B cell (primary cell): ENCODE data around the gene CLDN7. TPM values are rescaled to one million over a fixed set of nuclear protein-coding genes. Genes with fewer than 3 reads are reported as not detected.
A peak's percentile ranks its signal among the peaks of the same experiment; 100 is the strongest.

Source experiments
- ATAC-seq: fragments of 200-7000 bp; cut with Tn5 transposase; one replicate; pipeline ENCODE4 v1.10.0; 2021; ENCODE audit warnings: low read depth, mild to moderate bottlenecking, moderate number of reproducible peaks, moderate library complexity
- CTCF ChIA-PET: fragments of 350-600 bp; sonication (Branson Sonifier 250); formaldehyde crosslinking; loops from one replicate; lab custom pipeline; 2021; ENCODE audit warnings: antibody characterized with exemption, inconsistent platforms; lab: Charles Lee
- POLR2A ChIA-PET: fragments of 350-600 bp; sonication (Branson Sonifier 250); formaldehyde crosslinking; loops from one replicate; lab custom pipeline; 2021; ENCODE audit warnings: antibody characterized with exemption; lab: Charles Lee
- DNase-seq: peaks from one replicate; pipeline ENCODE4 v3.0.0; 2013
- H2AFZ ChIP-seq: 2 replicates; pipeline ENCODE4 v1.6.1; 2012; ENCODE audit warnings: mild to moderate bottlenecking, low read depth, low read length; ENCODE audit not compliant: insufficient read depth, poor library complexity, severe bottlenecking
- H3K27ac ChIP-seq, 2 donors: 1 replicate in 1 of 2; 2 replicates in 1 of 2; pipeline ENCODE4 v1.5.1; 2012 to 2013; ENCODE audit warnings: low read length in 2 of 2, mild to moderate bottlenecking in 2 of 2, moderate library complexity in 1 of 2
- H3K27me3 ChIP-seq, 4 experiments: fragments of 200-600 bp in 1 of 4; sonication (generic) in 1 of 4; replicated peaks in 1 of 4; 1 replicate in 2 of 4; 2 replicates in 2 of 4; pipeline versions ENCODE4 v1.6.1 to v1.7.0; 2013 to 2016; ENCODE audit warnings: low read length in 3 of 4, mild to moderate bottlenecking in 2 of 4, mixed read lengths in 1 of 4, moderate library complexity in 1 of 4; ENCODE audit not compliant: insufficient read depth in 4 of 4, control insufficient read depth in 3 of 4; ENCODE audit errors: control extremely low read depth in 1 of 4
- H3K36me3 ChIP-seq, 2 experiments: replicated peaks in 1 of 2; 1 replicate in 1 of 2; 2 replicates in 1 of 2; pipeline versions ENCODE4 v1.6.1 to v1.7.1; 2013; ENCODE audit warnings: low read length in 1 of 2; ENCODE audit not compliant: insufficient read depth in 2 of 2, control insufficient read depth in 1 of 2; ENCODE audit errors: control extremely low read depth in 1 of 2, extremely low read depth in 1 of 2
- H3K4me1 ChIP-seq, 2 donors: fragments of 200-600 bp in 1 of 2; sonication (generic) in 1 of 2; 1 replicate in 1 of 2; 2 replicates in 1 of 2; pipeline versions ENCODE4 v1.5.1 to v1.6.1; 2013 to 2017; ENCODE audit warnings: low read length in 2 of 2; ENCODE audit not compliant: control insufficient read depth in 2 of 2, insufficient read depth in 2 of 2
- H3K4me2 ChIP-seq: replicated peaks from 2 replicates; pipeline ENCODE3; 2012; ENCODE audit warnings: mild to moderate bottlenecking, low read depth, low read length; ENCODE audit not compliant: poor library complexity, severe bottlenecking
- H3K4me3 ChIP-seq, 5 experiments: fragments of 200-600 bp in 1 of 5; sonication (generic) in 1 of 5; 1 replicate in 3 of 5; 2 replicates in 2 of 5; pipeline versions ENCODE4 v1.5.1 to v1.7.0; 2011 to 2016; ENCODE audit warnings: low read length in 4 of 5, mild to moderate bottlenecking in 4 of 5, low read depth in 2 of 5, control low read depth in 1 of 5, moderate library complexity in 1 of 5; ENCODE audit not compliant: insufficient read depth in 1 of 5; ENCODE audit errors: control extremely low read depth in 1 of 5, extremely low read depth in 1 of 5
- H3K79me2 ChIP-seq: fragments of 200-600 bp; sonication (generic); one replicate; pipeline ENCODE4 v1.6.0; 2016; ENCODE audit warnings: low read length; ENCODE audit not compliant: control insufficient read depth, insufficient read depth
- H3K9ac ChIP-seq: fragments of 200-600 bp; sonication (generic); 2 replicates; pipeline ENCODE4 v1.6.1; 2017; ENCODE audit warnings: mild to moderate bottlenecking, low read length, moderate library complexity
- H3K9me3 ChIP-seq, 3 donors: one replicate each; pipeline versions ENCODE4 v1.6.1 to v1.7.1; 2013; ENCODE audit warnings: low read length in 2 of 3; ENCODE audit not compliant: control insufficient read depth in 2 of 3, insufficient read depth in 1 of 3; ENCODE audit errors: control extremely low read depth in 1 of 3
- H4K20me1 ChIP-seq: 2 replicates; pipeline ENCODE4 v1.6.0; 2012; ENCODE audit warnings: mild to moderate bottlenecking, low read length; ENCODE audit not compliant: insufficient read depth, control insufficient read depth, poor library complexity, severe bottlenecking
- H3K27ac Mint-ChIP-seq: one replicate; pipeline ENCODE4 v1.8.0; 2021; ENCODE audit warnings: mixed read lengths
- H3K27me3 Mint-ChIP-seq: one replicate; pipeline ENCODE4 v1.8.0; 2021; ENCODE audit warnings: mixed read lengths
- H3K4me1 Mint-ChIP-seq: one replicate; pipeline ENCODE4 v1.8.0; 2021; ENCODE audit warnings: mixed read lengths
- H3K4me3 Mint-ChIP-seq: one replicate; pipeline ENCODE4 v1.8.0; 2021; ENCODE audit warnings: mixed read lengths
- H3K9me3 Mint-ChIP-seq: one replicate; pipeline ENCODE4 v1.8.0; 2022; ENCODE audit warnings: mixed read lengths; ENCODE audit not compliant: insufficient read depth
- CTCF ChIP-seq: fragments of 200-600 bp; IDR thresholded peaks from one replicate; pipeline ENCODE4 v1.8.0; 2022; ENCODE audit warnings: antibody characterized with exemption, mild to moderate bottlenecking
- EZH2 ChIP-seq: IDR thresholded peaks from 2 replicates; pipeline ENCODE4 v1.6.1; 2012; ENCODE audit warnings: borderline replicate concordance, low read depth, mild to moderate bottlenecking, moderate library complexity, low read length; ENCODE audit not compliant: insufficient read depth, poor library complexity, severe bottlenecking
- WGBS: methylation state at CpG from one replicate; pipeline ENCODE4 v1.1.5; 2013; ENCODE audit warnings: missing lambda C conversion rate; ENCODE audit not compliant: insufficient coverage; 5-methylcytosine and 5-hydroxymethylcytosine counted together
- intact Hi-C: fragments of 100-400 bp; cut with micrococcal nuclease; formaldehyde crosslinking; loops from one replicate; pipeline ENCODE4 v1.10.0; 2022
- polyA plus RNA-seq: library from polyadenylated mRNA; depleted of rRNA; stranded (reverse); fragments of >200 nt; gene quantifications from 2 replicates; pipeline ENCODE4 v1.2.3, GENCODE V29; 2012
- total RNA-seq, 2 donors: library from RNA; stranded (reverse); fragments of 120-200 nt in 1 of 2; gene quantifications; 1 replicate in 1 of 2; 2 replicates in 1 of 2; pipeline versions ENCODE4 v1.2.3 to v1.2.4, GENCODE V29; 2013 to 2022

Gene CLDN7
- total and polyA plus RNA-seq, 2 donors (not counting 1 experiment from before 2014, with no cell fraction given), result 1.2 to 5.8 TPM

- Histone ChIP-seq H3K27ac (peak overlapping the region; percentile 28 to 78), H3K4me3 (peak overlapping the region; percentile 31 to 86 (median 80)), H3K36me3 (peaks cover 0 to 32% of the 10 kb centered on the region in 2 experiments), H3K9ac (peak overlapping the region; percentile 83), H4K20me1 (no peaks in the 10 kb centered on the region), H3K79me2 (peaks cover 7% of the 10 kb centered on the region), H3K27me3 (no peaks in the 10 kb centered on the region), H3K4me1 (peaks cover 18 to 41% of the 10 kb centered on the region in 2 donors), H2AFZ (peak overlapping the region; percentile 86), H3K4me2 (peak overlapping the region; percentile 94), H3K9me3 (no peaks in the 10 kb centered on the region)
- TF ChIP-seq EZH2 (no peak), CTCF (peak; percentile 54)
- 42% methylated on average over 10 of the region's 11 CpGs for WGBS
- CTCF ChIA-PET, result interaction anchor here (0.7 to 3.8 kb wide), 17 partner anchors 9 to 216 kb away, joined by 3 to 47 read pairs (median 5); partner anchors contain the start of genes ACAP1, DVL2, GABARAP and PHF23
- H3K27ac Mint-ChIP-seq, result peak overlapping the region; percentile 93
- no peaks in the 10 kb centered on the region for H3K9me3 Mint-ChIP-seq
- ATAC-seq (peak; percentile 34), DNase-seq (peak; percentile 77)
- H3K27me3 Mint-ChIP-seq, result no peaks in the 10 kb centered on the region
- intact Hi-C loops, result loop anchor here (1.0 to 2.0 kb wide), 2 partner anchors 60 to 76 kb away; no protein-coding TSS in a partner anchor
- POLR2A ChIA-PET, result interaction anchor here (0.5 to 9.1 kb wide), 7 partner anchors 17 to 224 kb away, joined by 3 to 157 read pairs (median 3); partner anchors contain the start of genes CTDNEP1, DVL2, ELP5 and GABARAP
- peaks cover 44% of the 10 kb centered on the region for H3K4me1 Mint-ChIP-seq
- peak overlapping the region; percentile 97 for H3K4me3 Mint-ChIP-seq
Observed at GRCh38 chr17:7220593-7221277, 41.5 kb downstream of the CLDN7 start.
